HG02642 (cell line): ENCODE results near the gene TTC12.

Experiments
- ATAC-seq: cut with Tn5 transposase; IDR thresholded peaks from one replicate; pipeline ENCODE4 v1.9.1; 2021; ENCODE audit warnings: mild to moderate bottlenecking; ENCODE audit not compliant: unreplicated experiment, poor library complexity

The TTC12 gene

DNA sequence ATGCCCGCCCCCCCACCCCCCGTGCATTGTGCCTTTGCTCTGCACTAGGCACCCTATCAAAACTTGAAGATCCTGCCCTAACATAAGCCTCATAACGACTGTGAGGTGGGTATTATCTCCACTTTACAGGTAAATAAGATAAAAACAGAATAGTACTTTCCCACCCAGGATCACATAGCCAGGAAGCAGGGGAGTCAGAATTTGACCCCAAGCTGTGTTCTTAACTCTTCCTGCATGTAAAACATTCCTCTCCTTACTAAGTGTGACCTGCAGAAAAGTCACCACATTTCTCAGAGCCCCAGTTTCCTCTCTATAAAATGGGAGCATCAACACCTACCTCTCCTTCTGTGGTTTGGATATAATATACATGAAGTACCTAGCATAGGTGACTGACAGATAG lies 55.0 kb downstream of the TTC12 start:
- no peak for ATAC-seq

DNA sequence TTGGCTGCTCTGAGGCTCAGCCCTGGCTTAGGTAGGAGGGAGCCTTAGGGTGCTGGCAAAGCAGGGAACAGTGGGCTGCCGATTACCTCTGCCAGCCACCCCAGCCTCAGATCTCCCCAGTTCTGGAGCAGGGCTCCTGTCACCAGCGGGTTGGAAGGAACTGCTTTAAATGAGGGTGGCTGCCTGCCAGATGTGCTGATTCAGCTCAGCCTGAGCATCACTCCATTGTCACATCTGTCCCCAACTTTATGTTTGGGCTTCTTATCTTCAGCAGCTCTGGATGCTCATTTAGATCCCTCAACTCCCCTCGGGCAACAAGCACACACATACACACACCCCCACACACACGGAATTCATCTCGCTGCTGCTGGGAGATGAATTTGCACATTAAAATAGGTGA lies 56.3 kb downstream of the TTC12 start:
- ATAC-seq: no peak

GRCh38 chr11:113372309-113372708 lies 57.9 kb downstream of the TTC12 start:
- ATAC-seq: no peak

DNA sequence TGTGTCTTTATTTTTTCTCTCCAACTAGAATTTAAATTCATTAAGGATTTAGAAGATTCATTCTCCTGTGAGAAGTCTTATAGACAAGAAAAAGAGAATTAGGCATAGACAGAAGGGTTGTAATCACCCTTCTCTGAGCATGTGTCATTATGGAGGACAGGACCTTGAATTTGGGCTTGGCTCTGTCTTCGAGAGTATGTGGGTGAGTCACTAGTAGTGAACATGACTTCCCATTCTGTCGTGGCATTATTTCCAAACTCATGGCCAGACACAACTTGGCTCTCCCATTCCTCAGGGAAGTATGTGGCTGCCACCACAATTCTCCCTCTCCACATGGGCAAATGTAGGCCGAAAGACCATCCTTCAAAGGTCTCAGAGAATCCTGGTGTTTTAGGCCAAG lies 58.9 kb downstream of the TTC12 start:
- no peak for ATAC-seq

DNA sequence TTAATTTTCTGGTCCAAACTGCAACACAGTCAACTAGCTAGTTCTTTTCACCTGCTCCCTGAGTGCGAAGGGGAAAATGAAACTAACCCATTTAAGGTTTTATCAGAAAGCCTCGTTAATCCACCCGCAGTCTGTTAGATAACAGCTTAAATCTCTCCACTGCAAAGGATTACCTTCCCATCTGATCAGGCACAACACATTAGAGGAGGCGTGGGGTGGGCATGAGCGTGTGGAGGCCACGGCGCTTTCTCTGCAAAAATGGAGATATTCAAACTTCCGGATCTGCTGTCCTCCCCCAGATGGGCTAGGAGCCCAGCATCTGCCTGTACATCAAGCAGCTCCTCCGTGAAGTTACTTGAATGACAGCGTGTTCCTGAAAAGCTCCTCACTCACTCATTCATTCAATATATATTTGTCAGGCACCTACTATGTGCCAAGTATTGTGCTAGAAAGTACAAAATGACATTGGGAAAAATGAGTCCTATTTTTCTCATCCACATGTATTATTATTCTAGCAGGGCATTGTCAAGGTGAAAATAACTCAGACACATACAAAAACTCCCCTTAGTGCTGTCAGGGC lies 59.7 kb downstream of the TTC12 start:
- ATAC-seq: no peak

- no peak for ATAC-seq
These were observed 61.0 kb downstream of the TTC12 start for GRCh38 chr11:113375402-113375801.

GRCh38 chr11:113376156-113376555 lies 61.8 kb downstream of the TTC12 start:
- ATAC-seq: no peak

GRCh38 chr11:113377681-113378412 lies 63.5 kb downstream of the TTC12 start:
- ATAC-seq: no peak

- ATAC-seq: no peak
These were observed 64.3 kb downstream of the TTC12 start for GRCh38 chr11:113378692-113379091.

DNA sequence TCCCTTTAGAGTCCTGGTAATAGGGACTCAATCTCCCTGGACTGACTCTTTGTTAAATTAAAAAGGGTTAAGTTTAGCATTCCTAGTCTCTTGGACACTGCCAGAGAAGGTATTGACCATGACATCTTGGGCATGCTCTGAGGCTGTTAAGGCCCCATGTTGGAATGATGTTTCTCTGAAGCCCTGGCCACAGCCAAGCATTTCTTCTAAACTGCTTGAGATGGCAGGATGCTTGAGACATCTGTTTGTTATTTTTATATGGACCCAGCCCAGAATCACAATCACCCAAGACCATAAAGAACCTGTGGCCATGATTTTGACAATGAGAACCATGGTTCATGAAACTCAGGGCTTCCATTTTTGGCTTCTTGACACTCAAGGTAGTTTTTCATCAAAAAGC lies 67.7 kb downstream of the TTC12 start:
- ATAC-seq: no peak

DNA sequence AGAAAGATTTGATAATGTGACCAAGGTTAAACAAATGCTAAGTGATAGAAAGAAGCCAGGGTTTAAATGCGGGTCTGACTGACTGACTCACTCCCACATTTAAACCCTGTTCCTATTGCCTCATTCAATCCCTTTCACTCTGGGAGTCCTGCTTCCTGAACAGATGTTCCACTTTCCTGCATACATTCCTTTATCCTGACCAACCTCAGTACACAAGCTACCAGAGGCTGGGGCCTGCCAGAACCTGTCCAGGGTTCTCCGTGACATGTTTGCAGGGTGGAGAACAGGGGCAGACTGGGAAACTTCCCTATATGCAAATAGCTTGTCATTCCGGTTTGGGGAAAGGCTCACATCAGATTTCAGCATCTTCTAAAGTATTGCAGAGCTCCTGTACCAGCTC lies 70.2 kb downstream of the TTC12 start:
- ATAC-seq: no peak

DNA sequence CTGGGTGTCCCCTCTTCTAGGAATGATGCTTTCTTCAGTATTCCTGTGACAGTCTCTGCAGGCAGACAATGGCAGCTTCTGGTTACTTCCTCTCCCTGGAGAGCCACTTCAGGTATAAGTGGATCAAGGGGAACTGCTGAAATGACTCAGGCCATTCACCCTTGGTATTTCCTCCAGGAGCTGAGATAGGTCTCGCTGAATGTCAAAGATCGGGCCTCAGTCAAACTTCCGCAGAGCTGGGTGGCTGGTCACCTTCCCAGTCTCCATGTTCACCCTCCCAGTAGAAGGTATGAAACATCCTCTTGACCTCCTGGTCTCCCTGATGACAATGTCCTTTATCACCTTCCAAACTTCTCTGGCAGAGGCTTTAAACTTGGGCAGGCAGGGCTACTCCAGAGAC lies 71.4 kb downstream of the TTC12 start:
- ATAC-seq: no peak

DNA sequence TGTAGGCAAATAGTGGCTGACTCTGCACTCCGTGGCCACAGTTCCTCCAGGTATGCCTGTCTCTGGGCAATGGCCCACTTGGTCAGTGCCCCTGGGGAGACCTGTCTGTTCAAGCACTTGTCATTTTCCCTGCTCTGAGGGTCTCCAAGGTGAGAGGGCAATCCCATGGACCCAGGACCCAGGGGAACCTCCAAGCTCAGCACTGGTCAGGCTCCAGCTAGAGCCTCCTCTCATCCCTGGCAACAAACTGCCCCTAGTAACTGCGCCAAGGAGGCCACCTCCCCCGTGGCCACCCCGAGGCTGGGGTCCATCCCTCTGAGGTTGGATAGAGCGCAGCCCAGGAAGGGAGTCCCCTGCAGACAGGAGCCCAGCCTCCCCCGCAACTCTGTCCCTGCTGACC lies 72.5 kb downstream of the TTC12 start:
- no peak for ATAC-seq

GRCh38 chr11:113387605-113388211 lies 73.3 kb downstream of the TTC12 start, which contains the start of gene ANKK1:
ANKK1 (plus strand) TSS chr11:113387779; CDS start chr11:113387885, 106 bp downstream.
- ATAC-seq: no peak

GRCh38 chr11:113389272-113389671 lies 74.9 kb downstream of the TTC12 start:
- ATAC-seq: no peak

DNA sequence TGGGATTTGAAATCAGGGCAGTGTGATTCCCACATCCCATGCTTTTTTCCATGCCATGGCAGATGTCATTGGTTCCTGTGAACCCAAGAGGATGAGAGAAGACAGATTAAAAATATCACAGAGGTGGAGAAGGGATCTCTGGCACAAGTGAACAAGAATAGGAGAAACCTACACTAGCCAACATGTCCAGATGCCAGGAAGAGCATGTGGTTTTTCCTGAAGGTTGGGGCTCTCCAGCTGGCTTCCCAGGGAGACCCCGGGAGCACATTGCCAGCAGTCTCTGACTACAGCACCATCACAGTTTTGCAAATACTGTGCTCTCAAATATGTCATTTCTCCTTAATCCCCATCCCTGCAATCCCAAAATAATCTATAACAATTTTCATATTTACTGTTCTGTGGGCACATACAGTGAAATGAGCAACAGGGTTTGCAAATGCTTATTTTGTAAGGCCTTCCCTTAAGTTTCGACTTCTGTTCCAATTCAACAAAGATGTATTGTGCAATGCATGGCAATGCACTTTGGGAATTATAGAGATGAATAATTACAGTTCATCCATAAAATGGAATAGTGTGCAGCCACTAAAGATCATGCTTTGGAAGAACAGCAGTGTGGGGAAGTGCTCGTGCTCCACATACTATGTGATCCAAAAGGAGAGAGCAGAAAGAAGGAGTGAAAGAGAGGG lies 78.0 kb downstream of the TTC12 start:
- ATAC-seq: no peak

GRCh38 chr11:113393501-113393985 lies 79.2 kb downstream of the TTC12 start:
- no peak for ATAC-seq

DNA sequence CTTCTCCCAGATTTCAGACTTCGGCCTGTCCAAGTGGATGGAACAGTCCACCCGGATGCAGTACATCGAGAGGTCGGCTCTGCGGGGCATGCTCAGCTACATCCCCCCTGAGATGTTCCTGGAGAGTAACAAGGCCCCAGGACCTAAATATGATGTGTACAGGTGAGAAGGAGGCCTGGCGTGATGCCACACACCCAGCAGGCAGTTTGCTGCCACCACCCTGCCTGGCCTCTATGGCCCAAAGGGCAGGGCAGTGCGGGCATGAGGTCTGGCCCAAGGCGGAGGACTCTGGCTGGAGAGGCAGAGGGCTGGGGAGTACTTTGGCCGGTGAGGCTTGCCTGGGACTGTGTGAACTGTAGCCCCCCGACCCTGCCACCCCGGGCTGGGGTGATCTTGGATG lies 80.5 kb downstream of the TTC12 start:
- ATAC-seq: no peak

DNA sequence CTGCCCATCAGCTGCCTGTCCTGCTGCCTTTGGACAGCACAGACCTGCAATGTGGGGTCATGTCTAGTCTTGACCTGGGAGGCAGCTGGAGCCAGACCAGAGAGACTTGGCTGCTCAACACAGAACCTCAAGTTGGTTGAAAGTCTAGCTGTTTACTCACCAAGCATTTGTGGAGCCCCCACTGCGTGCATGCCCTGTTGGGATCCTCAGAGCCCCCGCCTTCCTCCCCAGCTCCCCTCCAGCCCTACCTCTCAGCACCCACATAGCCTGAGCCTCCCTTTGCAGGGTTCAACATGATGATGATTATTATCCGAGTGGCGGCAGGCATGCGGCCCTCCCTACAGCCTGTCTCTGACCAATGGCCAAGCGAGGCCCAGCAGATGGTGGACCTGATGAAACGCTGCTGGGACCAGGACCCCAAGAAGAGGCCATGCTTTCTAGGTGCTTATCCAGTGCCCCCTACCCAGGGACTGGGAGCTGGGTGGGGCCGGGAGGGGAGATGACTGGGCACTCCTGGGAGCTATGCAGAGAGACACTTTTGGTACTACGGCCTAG lies 81.5 kb downstream of the TTC12 start:
- no peak for ATAC-seq

- no peak for ATAC-seq
These were observed 82.3 kb downstream of the TTC12 start for GRCh38 chr11:113396690-113397089.

GRCh38 chr11:113397212-113397611 lies 82.8 kb downstream of the TTC12 start:
- ATAC-seq: no peak
